GM12878 (cell line): ENCODE results near the gene CLIC3. TPM values are rescaled to one million over a fixed set of nuclear protein-coding genes. Genes with fewer than 3 reads are reported as not detected.

Source experiments
- ATAC-seq: fragments of 200-7000 bp; cut with Tn5 transposase; 3 replicates; pipeline ENCODE4 v1.9.1; 2020; ENCODE audit warnings: mild to moderate bottlenecking, moderate library complexity
- BruUV-seq: library from RNA; stranded (reverse); fragments of 400-500 nt; replicated peaks from 2 replicates; lab custom pipeline; 2021; lab: Mats Ljungman, UMichigan
- CTCF ChIA-PET: fragments of 300-600 bp; sonication (Branson Sonifier 250); formaldehyde crosslinking; extraction: SDS; loops from one replicate; lab custom pipeline; 2021; ENCODE audit warnings: inconsistent platforms; lab: Yijun Ruan, JAX
- POLR2A ChIA-PET: fragments of 350-600 bp; formaldehyde crosslinking; extraction: SDS; loops from one replicate; lab custom pipeline; 2021; ENCODE audit warnings: inconsistent platforms; lab: Charles Lee
- RAD21 ChIA-PET: fragments of 300-600 bp; sonication (Branson Sonifier 250); formaldehyde crosslinking; loops from one replicate; lab custom pipeline; 2023; ENCODE audit warnings: antibody characterized with exemption; ENCODE audit not compliant: unreplicated experiment; lab: Charles Lee
- SMC1A ChIA-PET: fragments of 300-600 bp; sonication (Branson Sonifier 250); formaldehyde crosslinking; loops from one replicate; lab custom pipeline; 2023; ENCODE audit not compliant: unreplicated experiment, uncharacterized antibody; lab: Charles Lee
- DNase-seq: peaks from one replicate; pipeline ENCODE4 v3.0.0-alpha.2; 2011; ENCODE audit warnings: low read depth, low spot score
- FAIRE-seq: peaks from 3 replicates; lab custom pipeline; 2011; peaks lifted over from hg19 to GRCh38; lab: Jason Lieb, UNC
- H2AFZ ChIP-seq: 2 replicates; pipeline ENCODE4 v1.6.0; 2011; ENCODE audit warnings: low read depth, low read length, control low read depth; ENCODE audit not compliant: control insufficient read depth
- H3K27ac ChIP-seq: 2 replicates; pipeline ENCODE4 v1.5.1; 2011; ENCODE audit warnings: control low read depth; ENCODE audit not compliant: control insufficient read depth, insufficient read depth
- H3K27me3 ChIP-seq, 2 experiments: replicated peaks in 1 of 2; 2 replicates each; pipeline versions ENCODE4 v1.6.0 to v1.6.1; 2011; ENCODE audit warnings: low read length in 1 of 2; ENCODE audit not compliant: control insufficient read depth in 2 of 2, insufficient read depth in 2 of 2
- H3K36me3 ChIP-seq, 2 experiments: 2 replicates each; pipeline ENCODE4 v1.5.1; 2011; ENCODE audit warnings: low read length in 1 of 2; ENCODE audit not compliant: control insufficient read depth in 2 of 2, insufficient read depth in 2 of 2
- H3K4me1 ChIP-seq: 2 replicates; pipeline ENCODE4 v1.6.1; 2011; ENCODE audit warnings: mild to moderate bottlenecking, low read length, moderate library complexity, mixed read lengths; ENCODE audit not compliant: control insufficient read depth, insufficient read depth
- H3K4me2 ChIP-seq: 2 replicates; pipeline ENCODE4 v1.6.0; 2011; ENCODE audit warnings: control low read depth; ENCODE audit not compliant: control insufficient read depth, insufficient read depth
- H3K4me3 ChIP-seq: fragments of 200-600 bp; sonication (generic); 2 replicates; pipeline ENCODE4 v1.5.1; 2016
- H3K79me2 ChIP-seq: 2 replicates; pipeline ENCODE4 v1.6.0; 2011; ENCODE audit warnings: low read length; ENCODE audit not compliant: control insufficient read depth, insufficient read depth
- H3K9ac ChIP-seq: 2 replicates; pipeline ENCODE4 v1.8.0; 2011; ENCODE audit warnings: low read length, control low read depth, mixed read lengths; ENCODE audit not compliant: control insufficient read depth, insufficient read depth
- H3K9me3 ChIP-seq: replicated peaks from 3 replicates; pipeline ENCODE4 v1.5.1; 2011; ENCODE audit warnings: mild to moderate bottlenecking, low read length; ENCODE audit not compliant: control insufficient read depth, insufficient read depth
- H4K20me1 ChIP-seq: 2 replicates; pipeline ENCODE4 v1.6.0; 2011; ENCODE audit not compliant: control insufficient read depth, insufficient read depth
- FOXK2 ChIP-seq: fragments of 450-650 bp; IDR thresholded peaks from 2 replicates; pipeline ENCODE4 v1.6.1; 2017; ENCODE audit warnings: mild to moderate bottlenecking, moderate library complexity
- FOXM1 ChIP-seq: IDR thresholded peaks from 2 replicates; pipeline ENCODE4 v1.6.1; 2012; ENCODE audit warnings: low read depth, mild to moderate bottlenecking, inconsistent platforms, low read length, moderate library complexity
- IKZF2 ChIP-seq, 2 experiments: fragments of 450-650 bp; IDR thresholded peaks; 2 replicates each; pipeline ENCODE4 v1.6.1; 2017; ENCODE audit warnings: mild to moderate bottlenecking in 2 of 2, moderate library complexity in 2 of 2
- MYB ChIP-seq: fragments of 150-350 bp; IDR thresholded peaks from 2 replicates; pipeline ENCODE4 v1.6.1; 2014; ENCODE audit warnings: mild to moderate bottlenecking, low read depth, low read length, borderline replicate concordance
- RBBP5 ChIP-seq: fragments of 200-600 bp; sonication (generic); conservative IDR thresholded peaks from 2 replicates; pipeline ENCODE4 v1.6.1; 2016
- SIX5 ChIP-seq: IDR thresholded peaks from 2 replicates; pipeline ENCODE4 v1.6.1; 2011; ENCODE audit warnings: mild to moderate bottlenecking, low read depth, low read length, moderate library complexity; ENCODE audit not compliant: severe bottlenecking
- STAT1 ChIP-seq: fragments of 450-650 bp; conservative IDR thresholded peaks from 2 replicates; pipeline ENCODE4 v1.6.1; 2014; ENCODE audit warnings: antibody characterized with exemption, mild to moderate bottlenecking
- TCF7 ChIP-seq: IDR thresholded peaks from 2 replicates; pipeline ENCODE4 v1.6.1; 2014; ENCODE audit warnings: antibody characterized with exemption, borderline replicate concordance
- YY1 ChIP-seq: IDR thresholded peaks from 2 replicates; pipeline ENCODE4 v1.6.1; 2011; ENCODE audit warnings: low read depth, mild to moderate bottlenecking, low read length
- ZNF207 ChIP-seq: fragments of 450-650 bp; IDR thresholded peaks from 2 replicates; pipeline ENCODE4 v1.6.1; 2014; ENCODE audit warnings: antibody characterized with exemption, mild to moderate bottlenecking, borderline replicate concordance
- WGBS: methylation state at CpG from one replicate; pipeline ENCODE4 v1.1.6; 2016; ENCODE audit warnings: low lambda C conversion rate; ENCODE audit not compliant: insufficient replicate concordance, insufficient coverage; ENCODE audit errors: missing lambda C conversion rate; 5-methylcytosine and 5-hydroxymethylcytosine counted together
- in situ Hi-C: fragments of 300-500 bp; cut with MboI; formaldehyde crosslinking; loops from 9 replicates; pipeline ENCODE4 v1.14.3; 2018; ENCODE audit warnings: mixed read lengths
- intact Hi-C: fragments of 100-400 bp; cut with micrococcal nuclease; formaldehyde crosslinking; loops from one replicate; pipeline ENCODE4 v1.14.2; 2022; ENCODE audit not compliant: unreplicated experiment
- polyA plus RNA-seq, 11 experiments: library from polyadenylated mRNA; depleted of rRNA in 4 of 11; unstranded in 6 of 11; stranded (reverse) in 5 of 11; fragments of >200 nt; fragmentation: Nextera tagmentation in 4 of 11; fragmentation: Illumina TruSeq in 1 of 11; extraction: Ambion mirVana in 4 of 11; extraction: Trizol in 1 of 11; gene quantifications; 1 replicate in 1 of 11; 2 replicates in 10 of 11; pipeline versions ENCODE4 v1.2.1 to v1.2.3, GENCODE V29; 2011 to 2016; ENCODE audit warnings: inconsistent platforms in 2 of 11, missing spikeins in 2 of 11, low read depth in 1 of 11
- total RNA-seq, 4 experiments: library from RNA; depleted of rRNA in 3 of 4; stranded (reverse); fragments of >200 nt in 3 of 4; fragmentation: Illumina TruSeq in 1 of 4; extraction: Trizol in 1 of 4; gene quantifications; 2 replicates each; pipeline versions ENCODE4 v1.2.1 to v1.2.3, GENCODE V29; 2013 to 2021
- TF ChIP-seq, protein P1 (sequence below): fragments of 450-650 bp; formaldehyde crosslinking; IDR thresholded peaks from 2 replicates; pipeline ENCODE4 v1.5.0; 2022; ENCODE audit warnings: mild to moderate bottlenecking, missing genetic modification characterization
- TF ChIP-seq, protein P2 (sequence below): IDR thresholded peaks from 2 replicates; pipeline ENCODE4 v1.6.1; 2011; ENCODE audit warnings: borderline replicate concordance, low read depth, mild to moderate bottlenecking, moderate library complexity, low read length; ENCODE audit not compliant: insufficient read depth, poor library complexity, severe bottlenecking

The CLIC3 gene
- total and polyA plus RNA-seq, 10 of the 15 experiments (the other 5 are each of a cell fraction or from before 2014, with no cell fraction given) = 0.31 TPM; not detected in 9

DNA sequence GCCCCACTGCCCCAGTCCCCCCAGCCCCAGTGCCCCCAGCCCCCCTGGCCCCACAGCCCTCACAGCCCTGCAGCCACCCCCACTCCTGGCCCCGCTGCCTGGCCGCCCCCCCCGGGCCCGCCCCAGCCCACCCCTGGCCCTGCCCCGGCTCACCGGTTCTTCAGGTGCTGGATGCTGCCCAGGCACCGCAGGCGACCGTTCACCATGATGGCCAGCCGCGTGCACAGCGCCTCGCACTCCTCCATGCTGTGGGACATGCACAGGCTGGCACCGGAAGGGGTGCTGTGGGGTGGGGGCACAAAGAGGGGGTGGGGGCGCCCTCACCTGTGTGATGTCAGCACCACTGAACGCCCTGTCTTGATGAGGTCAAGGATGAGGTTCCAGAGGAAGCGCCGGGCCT is 12.8 kb upstream of the CLIC3 start:
- BruUV-seq = no TSS peak
- Histone ChIP-seq H3K27ac (no peak overlapping the region), H2AFZ (no peak overlapping the region), H4K20me1 (no peaks in the 10 kb centered on the region), H3K4me1 (no peaks in the 10 kb centered on the region), H3K9me3 (peaks cover 2% of the 10 kb centered on the region; the same call in 2 of the 3 replicates), H3K27me3 (no peaks in the 10 kb centered on the region), H3K79me2 (no peaks in the 10 kb centered on the region), H3K4me2 (no peak overlapping the region)
- RAD21 ChIA-PET = no interaction called here
- no peak for FAIRE-seq
- POLR2A ChIA-PET = no interaction called here
- WGBS = 79% methylated on average over 12 of the region's 18 CpGs
- DNase-seq = no peak
- CTCF ChIA-PET = interaction anchor here (1.0 kb wide), 1 partner anchor 167 kb away, joined by 3 read pairs; the partner anchor contains the start of gene AJM1
- TF ChIP-seq FOXK2 = no peak
- TF ChIP-seq, protein P1, sequence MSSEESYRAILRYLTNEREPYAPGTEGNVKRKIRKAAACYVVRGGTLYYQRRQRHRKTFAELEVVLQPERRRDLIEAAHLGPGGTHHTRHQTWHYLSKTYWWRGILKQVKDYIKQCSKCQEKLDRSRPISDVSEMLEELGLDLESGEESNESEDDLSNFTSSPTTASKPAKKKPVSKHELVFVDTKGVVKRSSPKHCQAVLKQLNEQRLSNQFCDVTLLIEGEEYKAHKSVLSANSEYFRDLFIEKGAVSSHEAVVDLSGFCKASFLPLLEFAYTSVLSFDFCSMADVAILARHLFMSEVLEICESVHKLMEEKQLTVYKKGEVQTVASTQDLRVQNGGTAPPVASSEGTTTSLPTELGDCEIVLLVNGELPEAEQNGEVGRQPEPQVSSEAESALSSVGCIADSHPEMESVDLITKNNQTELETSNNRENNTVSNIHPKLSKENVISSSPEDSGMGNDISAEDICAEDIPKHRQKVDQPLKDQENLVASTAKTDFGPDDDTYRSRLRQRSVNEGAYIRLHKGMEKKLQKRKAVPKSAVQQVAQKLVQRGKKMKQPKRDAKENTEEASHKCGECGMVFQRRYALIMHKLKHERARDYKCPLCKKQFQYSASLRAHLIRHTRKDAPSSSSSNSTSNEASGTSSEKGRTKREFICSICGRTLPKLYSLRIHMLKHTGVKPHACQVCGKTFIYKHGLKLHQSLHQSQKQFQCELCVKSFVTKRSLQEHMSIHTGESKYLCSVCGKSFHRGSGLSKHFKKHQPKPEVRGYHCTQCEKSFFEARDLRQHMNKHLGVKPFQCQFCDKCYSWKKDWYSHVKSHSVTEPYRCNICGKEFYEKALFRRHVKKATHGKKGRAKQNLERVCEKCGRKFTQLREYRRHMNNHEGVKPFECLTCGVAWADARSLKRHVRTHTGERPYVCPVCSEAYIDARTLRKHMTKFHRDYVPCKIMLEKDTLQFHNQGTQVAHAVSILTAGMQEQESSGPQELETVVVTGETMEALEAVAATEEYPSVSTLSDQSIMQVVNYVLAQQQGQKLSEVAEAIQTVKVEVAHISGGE (CRISPR knock-in tag) = no peak
- TF ChIP-seq TCF7 = no peak
- TF ChIP-seq STAT1 = no peak
- TF ChIP-seq ZNF207 = no peak
- TF ChIP-seq YY1 = no peak
- no peak for TF ChIP-seq IKZF2 (IDR thresholded peaks at IDR 0.05)
- TF ChIP-seq SIX5 = no peak
- TF ChIP-seq, protein P2, sequence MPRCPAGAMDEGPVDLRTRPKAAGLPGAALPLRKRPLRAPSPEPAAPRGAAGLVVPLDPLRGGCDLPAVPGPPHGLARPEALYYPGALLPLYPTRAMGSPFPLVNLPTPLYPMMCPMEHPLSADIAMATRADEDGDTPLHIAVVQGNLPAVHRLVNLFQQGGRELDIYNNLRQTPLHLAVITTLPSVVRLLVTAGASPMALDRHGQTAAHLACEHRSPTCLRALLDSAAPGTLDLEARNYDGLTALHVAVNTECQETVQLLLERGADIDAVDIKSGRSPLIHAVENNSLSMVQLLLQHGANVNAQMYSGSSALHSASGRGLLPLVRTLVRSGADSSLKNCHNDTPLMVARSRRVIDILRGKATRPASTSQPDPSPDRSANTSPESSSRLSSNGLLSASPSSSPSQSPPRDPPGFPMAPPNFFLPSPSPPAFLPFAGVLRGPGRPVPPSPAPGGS = no peak
- TF ChIP-seq FOXM1 = no peak
- no peak for TF ChIP-seq RBBP5
- TF ChIP-seq MYB = no peak
- TF ChIP-seq, all 136 proteins: peak for 0
- in situ Hi-C loops (no loop called here), intact Hi-C loops (no loop called here)
- Histone ChIP-seq H3K9ac (no peak overlapping the region), H3K36me3 (no peaks in the 10 kb centered on the region), H3K4me3 (no peak overlapping the region)
- no peak for ATAC-seq
- SMC1A ChIA-PET = no interaction called here
